ENCODE results near the gene CELSR1. TPM values are rescaled to one million over a fixed set of nuclear protein-coding genes. Genes with fewer than 3 reads are reported as not detected.

CELSR1 gene
- total and polyA plus RNA-seq, 8 donors, result 24.6 to 59.8 (median 33.3) TPM

- no peak for ATAC-seq
- H3K4me3 ChIP-seq, result no peak overlapping the region
- no peak overlapping the region for H3K27ac ChIP-seq
- intact Hi-C loops (cut with DNase I), result no loop called here
- peak in 1 of 4 donors; percentile 61 for DNase-seq
- peaks cover 0 to 17% of the 10 kb centered on the region in 2 donors for H3K27me3 ChIP-seq
- TF ChIP-seq CTCF (IDR thresholded peaks at IDR 0.05), result no peak
- no peaks in the 10 kb centered on the region for H3K36me3 ChIP-seq
- no peaks in the 10 kb centered on the region for H3K4me1 ChIP-seq
- no peaks in the 10 kb centered on the region for H3K9me3 ChIP-seq
Observed at GRCh38 chr22:46511151-46512038, 26.0 kb downstream of the CELSR1 start.

- no peaks in the 10 kb centered on the region for H3K36me3 ChIP-seq
- no peak overlapping the region for H3K4me3 ChIP-seq
- no peak for TF ChIP-seq CTCF (IDR thresholded peaks at IDR 0.05)
- ATAC-seq, result no peak
- intact Hi-C loops (cut with DNase I), result no loop called here
- H3K27me3 ChIP-seq, result peaks cover 0 to 17% of the 10 kb centered on the region in 2 donors
- H3K9me3 ChIP-seq, result no peaks in the 10 kb centered on the region
- H3K27ac ChIP-seq, result no peak overlapping the region
- H3K4me1 ChIP-seq, result no peaks in the 10 kb centered on the region
- no peak for DNase-seq
Observed at GRCh38 chr22:46509416-46510089, 27.9 kb downstream of the CELSR1 start.

- Histone ChIP-seq H3K36me3 (no peaks in the 10 kb centered on the region), H3K4me1 (no peaks in the 10 kb centered on the region), H3K27ac (no peak overlapping the region), H3K4me3 (no peak overlapping the region), H3K9me3 (no peaks in the 10 kb centered on the region), H3K27me3 (peaks cover 0 to 17% of the 10 kb centered on the region in 2 donors)
- DNase-seq (no peak), ATAC-seq (no peak)
- intact Hi-C loops (cut with DNase I), result no loop called here
- no peak for TF ChIP-seq CTCF (IDR thresholded peaks at IDR 0.05)
Observed at GRCh38 chr22:46508491-46508999, 28.9 kb downstream of the CELSR1 start.

- peaks cover 0 to 23% of the 10 kb centered on the region in 2 donors for H3K27me3 ChIP-seq
- H3K4me3 ChIP-seq, result no peak overlapping the region
- no peak overlapping the region for H3K27ac ChIP-seq
- H3K4me1 ChIP-seq, result no peaks in the 10 kb centered on the region
- no peaks in the 10 kb centered on the region for H3K9me3 ChIP-seq
- ATAC-seq (no peak), DNase-seq (no peak)
- TF ChIP-seq CTCF (IDR thresholded peaks at IDR 0.05), result no peak
- intact Hi-C loops (cut with DNase I), result no loop called here
- no peaks in the 10 kb centered on the region for H3K36me3 ChIP-seq
Observed at GRCh38 chr22:46507451-46508425, 29.7 kb downstream of the CELSR1 start.

Measured in left lung (tissue), 10 donors.